IgD-negative memory B cell (primary cell): Measurements from ENCODE around the gene PSPC1. TPM values are rescaled to one million over a fixed set of nuclear protein-coding genes. Genes with fewer than 3 reads are reported as not detected.
"Not testable (repeated sequence)": the region's sequence is repeated elsewhere in the genome, so short reads cannot be mapped to it uniquely, and the experiment has no call there.

Experiments used
- H3K27ac Mint-ChIP-seq, 3 donors: one replicate each; pipeline ENCODE4 v1.8.0; 2020 to 2022; ENCODE audit warnings: mild to moderate bottlenecking in 3 of 3, mixed read lengths in 3 of 3, moderate library complexity in 1 of 3
- H3K27me3 Mint-ChIP-seq: one replicate; pipeline ENCODE4 v1.8.0; 2021; ENCODE audit warnings: mixed read lengths
- H3K36me3 Mint-ChIP-seq: one replicate; pipeline ENCODE4 v1.8.0; 2020; ENCODE audit warnings: mild to moderate bottlenecking, mixed read lengths
- H3K4me1 Mint-ChIP-seq, 3 donors: one replicate each; pipeline ENCODE4 v1.8.0; 2020 to 2022; ENCODE audit warnings: mixed read lengths in 3 of 3, mild to moderate bottlenecking in 1 of 3
- H3K4me3 Mint-ChIP-seq, 4 donors: one replicate each; pipeline ENCODE4 v1.8.0; 2020 to 2022; ENCODE audit warnings: mild to moderate bottlenecking in 4 of 4, mixed read lengths in 4 of 4, moderate library complexity in 3 of 4
- H3K9me3 Mint-ChIP-seq, 3 donors: one replicate each; pipeline ENCODE4 v1.8.0; 2020 to 2021; ENCODE audit warnings: mixed read lengths in 3 of 3, mild to moderate bottlenecking in 1 of 3
- polyA plus RNA-seq: library from polyadenylated mRNA; unstranded; fragments of 300-500 nt; fragmentation: Illumina TruSeq; gene quantifications from one replicate; pipeline ENCODE4 v1.2.3, GENCODE V29; 2021

PSPC1 gene, protein sequence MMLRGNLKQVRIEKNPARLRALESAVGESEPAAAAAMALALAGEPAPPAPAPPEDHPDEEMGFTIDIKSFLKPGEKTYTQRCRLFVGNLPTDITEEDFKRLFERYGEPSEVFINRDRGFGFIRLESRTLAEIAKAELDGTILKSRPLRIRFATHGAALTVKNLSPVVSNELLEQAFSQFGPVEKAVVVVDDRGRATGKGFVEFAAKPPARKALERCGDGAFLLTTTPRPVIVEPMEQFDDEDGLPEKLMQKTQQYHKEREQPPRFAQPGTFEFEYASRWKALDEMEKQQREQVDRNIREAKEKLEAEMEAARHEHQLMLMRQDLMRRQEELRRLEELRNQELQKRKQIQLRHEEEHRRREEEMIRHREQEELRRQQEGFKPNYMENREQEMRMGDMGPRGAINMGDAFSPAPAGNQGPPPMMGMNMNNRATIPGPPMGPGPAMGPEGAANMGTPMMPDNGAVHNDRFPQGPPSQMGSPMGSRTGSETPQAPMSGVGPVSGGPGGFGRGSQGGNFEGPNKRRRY
- polyA plus RNA-seq: 50.3 TPM

- H3K36me3 Mint-ChIP-seq, H3K27me3 Mint-ChIP-seq, H3K9me3 Mint-ChIP-seq, H3K4me1 Mint-ChIP-seq: not testable (repeated sequence)
- H3K27ac Mint-ChIP-seq: peak within 1 kb of the TSS; percentile 98 to 100 (median 99)
- peak within 1 kb of the TSS; percentile 98 to 99 (median 99) for H3K4me3 Mint-ChIP-seq
Measured at GRCh38 chr13:19782727-19783682, at the start of gene PSPC1. PSPC1 (minus strand) TSS chr13:19782945; CDS start chr13:19782757, 188 bp downstream.

DNA sequence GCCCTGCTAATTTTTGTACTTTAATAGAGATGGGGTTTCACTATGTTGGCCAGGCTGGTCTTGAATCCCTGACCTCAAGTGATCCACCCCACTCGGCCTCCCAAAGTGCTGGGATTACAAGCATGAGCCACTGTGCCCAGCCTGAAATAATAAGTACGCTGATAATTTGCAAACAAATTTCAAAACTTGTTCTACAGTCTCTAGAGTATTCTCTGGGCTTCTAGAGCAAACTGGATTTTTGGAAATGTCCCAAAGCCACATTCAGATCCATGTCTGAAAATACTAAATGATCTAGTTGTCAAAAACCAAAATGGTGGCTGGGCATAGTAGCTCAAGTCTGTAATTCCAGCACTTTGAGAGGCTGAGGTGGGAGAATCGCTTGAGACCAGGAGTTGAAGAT is 39.9 kb upstream of the PSPC1 start:
- H3K36me3 Mint-ChIP-seq: peaks cover 12% of the 10 kb centered on the region

GRCh38 chr13:19818223-19818842 is 35.6 kb upstream of the PSPC1 start:
- H3K27ac Mint-ChIP-seq: no peak overlapping the region
- peaks cover 13% of the 10 kb centered on the region for H3K36me3 Mint-ChIP-seq
- H3K4me1 Mint-ChIP-seq: peaks cover 0 to 2% (median 0%) of the 10 kb centered on the region in 3 donors
- no peak overlapping the region for H3K4me3 Mint-ChIP-seq
- no peaks in the 10 kb centered on the region for H3K9me3 Mint-ChIP-seq
- no peaks in the 10 kb centered on the region for H3K27me3 Mint-ChIP-seq

More for the DNA sequence above, 39.9 kb upstream of the PSPC1 start:
- Mint-ChIP-seq H3K4me3 (no peak overlapping the region), H3K9me3 (no peaks in the 10 kb centered on the region), H3K4me1 (peaks cover 0 to 1% (median 0%) of the 10 kb centered on the region in 3 donors), H3K27ac (no peak overlapping the region), H3K27me3 (no peaks in the 10 kb centered on the region)

DNA sequence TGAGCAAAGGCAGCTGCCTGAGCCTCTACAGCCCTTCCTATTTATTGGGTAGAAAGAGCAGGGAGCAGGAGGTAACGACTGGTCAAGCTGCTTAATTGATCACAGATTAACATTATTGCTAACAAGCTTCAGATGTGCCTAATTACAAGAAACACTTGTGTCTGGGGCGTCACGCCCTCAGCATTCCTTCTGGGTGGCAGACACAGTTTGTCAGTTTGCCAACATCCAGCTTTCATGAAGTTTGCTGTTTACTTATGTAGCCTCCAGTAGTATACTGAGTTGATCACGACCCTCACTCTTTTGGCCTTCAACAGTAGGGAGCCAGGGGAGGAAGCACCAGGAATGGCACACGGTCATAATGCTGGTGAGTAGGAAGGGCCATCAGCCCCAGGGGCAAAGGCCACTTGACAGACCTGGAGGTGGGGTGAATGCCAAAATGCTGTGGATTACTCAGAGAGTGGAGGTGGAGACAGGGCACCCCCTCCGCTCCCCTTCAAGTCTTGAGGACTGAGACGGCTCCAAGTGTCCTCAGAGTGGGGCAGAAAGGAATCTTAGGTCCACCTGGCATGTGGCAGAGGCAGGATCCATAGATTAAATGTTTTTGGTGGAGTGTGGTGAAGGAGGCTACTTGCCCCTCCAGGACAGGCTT is 34.9 kb upstream of the PSPC1 start:
- Mint-ChIP-seq H3K27me3 (no peaks in the 10 kb centered on the region), H3K36me3 (peaks cover 10% of the 10 kb centered on the region), H3K4me3 (no peak overlapping the region)

GRCh38 chr13:19817106-19817505 is 34.4 kb upstream of the PSPC1 start:
- H3K9me3 Mint-ChIP-seq: no peaks in the 10 kb centered on the region
- peaks cover 0 to 2% (median 0%) of the 10 kb centered on the region in 3 donors for H3K4me1 Mint-ChIP-seq
- no peak overlapping the region for H3K4me3 Mint-ChIP-seq
- H3K36me3 Mint-ChIP-seq: peaks cover 9% of the 10 kb centered on the region
- no peaks in the 10 kb centered on the region for H3K27me3 Mint-ChIP-seq
- no peak overlapping the region for H3K27ac Mint-ChIP-seq

More for the DNA sequence above, 34.9 kb upstream of the PSPC1 start:
- H3K4me1 Mint-ChIP-seq: peaks cover 0 to 2% (median 0%) of the 10 kb centered on the region in 3 donors
- no peak overlapping the region for H3K27ac Mint-ChIP-seq
- H3K9me3 Mint-ChIP-seq: no peaks in the 10 kb centered on the region

DNA sequence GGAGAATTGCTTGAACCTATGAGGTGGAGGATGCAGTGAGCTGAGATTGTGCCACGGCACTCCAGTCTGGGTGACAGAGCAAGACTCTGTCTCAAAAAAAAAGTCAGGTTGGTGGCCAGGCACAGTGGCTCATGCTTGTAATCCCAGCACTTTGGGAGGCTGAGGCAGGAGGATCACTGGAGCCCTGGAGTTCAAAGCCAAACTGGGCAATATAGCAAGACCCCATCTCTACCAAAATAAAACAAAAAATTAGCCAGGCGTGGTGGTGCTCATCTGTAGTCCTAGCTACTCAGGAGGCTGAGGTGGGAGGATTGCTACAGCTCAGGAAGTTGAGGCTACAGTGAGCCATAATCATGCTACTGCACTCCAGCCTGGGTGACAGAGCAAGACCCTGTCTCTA is 33.1 kb upstream of the PSPC1 start:
- not testable (repeated sequence) for H3K27me3 Mint-ChIP-seq, H3K9me3 Mint-ChIP-seq, H3K4me3 Mint-ChIP-seq, H3K4me1 Mint-ChIP-seq, H3K27ac Mint-ChIP-seq, H3K36me3 Mint-ChIP-seq

DNA sequence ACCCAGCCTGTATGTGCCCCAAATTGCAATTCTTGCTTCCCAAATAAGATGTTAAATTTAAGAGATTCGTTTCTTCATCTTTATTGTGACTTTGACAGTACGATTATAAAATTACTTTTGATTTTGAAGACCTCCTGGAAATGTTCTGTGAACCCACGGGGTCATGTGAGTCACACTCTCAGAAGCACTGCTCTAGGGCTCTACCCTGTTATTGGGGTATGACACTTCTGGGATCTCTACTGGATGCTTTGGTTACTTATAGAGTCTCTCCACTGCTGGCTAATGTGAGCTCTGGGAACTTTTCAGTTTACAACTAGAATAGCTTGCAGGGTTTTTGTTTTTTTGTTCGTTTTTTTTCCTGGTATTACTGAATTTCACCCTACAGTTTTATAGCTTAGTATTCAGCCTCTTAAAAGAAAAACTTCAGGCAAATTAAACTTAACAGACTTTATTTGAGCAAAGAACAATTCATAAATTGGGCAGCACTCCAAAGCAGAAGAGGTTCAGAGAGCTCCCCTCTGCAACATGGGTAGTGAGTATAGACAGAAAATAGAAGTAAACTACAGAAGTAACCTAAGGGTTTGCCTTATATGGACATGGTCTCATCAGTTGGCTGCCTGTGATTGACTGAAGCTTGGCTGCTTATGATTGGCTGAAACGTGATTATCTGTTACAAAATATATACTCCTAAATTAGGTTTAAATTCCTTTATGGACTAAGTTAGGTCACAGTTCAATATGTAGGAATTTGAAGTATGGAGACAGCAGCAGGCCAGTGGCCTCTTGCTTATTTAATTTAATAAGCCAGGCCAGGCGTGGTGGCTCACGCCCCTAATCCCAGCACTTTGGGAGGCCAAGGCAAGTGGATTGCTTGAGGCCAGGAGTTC is 28.5 kb upstream of the PSPC1 start:
- Mint-ChIP-seq H3K9me3 (no peaks in the 10 kb centered on the region), H3K27ac (peak overlapping the region in 1 of 3 donors; percentile 47), H3K36me3 (no peaks in the 10 kb centered on the region), H3K4me3 (no peak overlapping the region), H3K27me3 (no peaks in the 10 kb centered on the region), H3K4me1 (peaks cover 0 to 2% (median 0%) of the 10 kb centered on the region in 3 donors)

- Mint-ChIP-seq H3K27me3 (no peaks in the 10 kb centered on the region), H3K27ac (no peak overlapping the region), H3K9me3 (no peaks in the 10 kb centered on the region), H3K36me3 (no peaks in the 10 kb centered on the region), H3K4me3 (no peak overlapping the region), H3K4me1 (peaks cover 0 to 2% (median 0%) of the 10 kb centered on the region in 3 donors)
Measured at GRCh38 chr13:19810151-19810550, 27.4 kb upstream of the PSPC1 start.

DNA sequence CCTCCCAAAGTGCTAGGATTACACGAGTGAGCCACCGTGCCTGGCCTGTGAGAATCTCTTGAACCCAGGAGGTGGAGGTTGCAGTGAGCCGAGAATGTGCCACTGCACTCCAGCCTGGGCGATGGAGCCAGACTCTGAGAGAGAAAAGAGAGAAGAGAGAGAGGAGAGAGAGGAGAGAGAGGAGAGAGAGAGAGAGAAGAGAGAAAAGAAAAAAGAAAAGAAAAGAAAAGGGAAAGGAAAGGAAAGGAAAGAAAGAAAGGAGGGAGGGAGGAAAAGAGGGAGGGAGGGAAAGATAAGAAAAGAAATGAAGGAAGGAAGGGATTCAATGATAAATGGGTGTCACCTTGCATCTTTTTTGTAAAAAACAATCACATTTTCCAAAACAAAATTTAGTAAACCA is 23.0 kb upstream of the PSPC1 start:
- Mint-ChIP-seq H3K9me3 (no peaks in the 10 kb centered on the region), H3K4me3 (no peak overlapping the region), H3K27ac (no peak overlapping the region), H3K27me3 (no peaks in the 10 kb centered on the region), H3K36me3 (no peaks in the 10 kb centered on the region), H3K4me1 (no peaks in the 10 kb centered on the region)

DNA sequence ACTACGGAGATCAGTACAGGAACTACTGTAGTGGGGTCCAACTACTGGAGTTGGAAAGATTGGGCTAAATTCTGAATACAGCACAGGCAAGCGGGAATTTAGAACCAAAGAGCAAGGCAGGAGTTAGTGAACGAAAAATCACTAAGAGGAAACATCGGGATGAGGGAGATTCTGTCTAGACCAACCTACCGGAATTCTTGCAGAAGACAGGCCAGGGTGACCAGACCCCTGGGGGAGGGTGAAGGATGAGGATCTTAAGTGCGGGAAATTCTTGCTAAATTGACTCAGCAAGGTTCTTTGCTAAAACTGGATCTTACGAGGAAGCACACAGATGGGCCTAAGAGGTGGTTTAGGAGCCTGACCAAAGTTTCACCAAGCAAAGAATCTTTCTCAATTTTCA is 13.2 kb upstream of the PSPC1 start:
- Mint-ChIP-seq H3K27ac (peak overlapping the region in 1 of 3 donors; percentile 53), H3K9me3 (peaks cover 0 to 2% (median 0%) of the 10 kb centered on the region in 3 donors), H3K36me3 (peaks cover 3% of the 10 kb centered on the region), H3K4me3 (no peak overlapping the region), H3K27me3 (no peaks in the 10 kb centered on the region), H3K4me1 (no peaks in the 10 kb centered on the region)

DNA sequence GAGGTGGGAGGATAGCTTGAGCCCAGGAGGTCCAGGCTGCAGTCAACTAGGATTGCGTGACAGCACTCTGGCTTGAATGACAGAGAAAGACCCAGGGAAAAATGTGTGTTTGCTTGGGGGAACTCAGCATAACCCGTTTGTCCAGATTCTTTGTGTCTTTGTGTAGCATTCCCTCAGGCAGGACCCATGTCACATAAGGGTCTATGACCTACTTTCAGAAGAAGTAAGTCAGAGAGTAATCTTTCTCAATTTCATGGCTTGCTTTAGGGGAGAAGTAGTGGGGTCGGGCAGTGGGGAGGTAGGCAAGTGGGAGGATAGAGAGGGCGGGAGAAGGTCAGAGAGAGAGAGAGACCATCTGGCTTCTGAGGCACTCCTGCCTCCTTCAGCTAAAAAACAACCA is 11.9 kb upstream of the PSPC1 start:
- H3K4me1 Mint-ChIP-seq: no peaks in the 10 kb centered on the region
- H3K27ac Mint-ChIP-seq: peak overlapping the region in 1 of 3 donors; percentile 11
- H3K27me3 Mint-ChIP-seq: no peaks in the 10 kb centered on the region
- H3K4me3 Mint-ChIP-seq: no peak overlapping the region
- H3K9me3 Mint-ChIP-seq: no peaks in the 10 kb centered on the region
- peaks cover 3% of the 10 kb centered on the region for H3K36me3 Mint-ChIP-seq

- no peaks in the 10 kb centered on the region for H3K27me3 Mint-ChIP-seq
- no peaks in the 10 kb centered on the region for H3K9me3 Mint-ChIP-seq
Measured at GRCh38 chr13:19791953-19792537, 9.3 kb upstream of the PSPC1 start.

DNA sequence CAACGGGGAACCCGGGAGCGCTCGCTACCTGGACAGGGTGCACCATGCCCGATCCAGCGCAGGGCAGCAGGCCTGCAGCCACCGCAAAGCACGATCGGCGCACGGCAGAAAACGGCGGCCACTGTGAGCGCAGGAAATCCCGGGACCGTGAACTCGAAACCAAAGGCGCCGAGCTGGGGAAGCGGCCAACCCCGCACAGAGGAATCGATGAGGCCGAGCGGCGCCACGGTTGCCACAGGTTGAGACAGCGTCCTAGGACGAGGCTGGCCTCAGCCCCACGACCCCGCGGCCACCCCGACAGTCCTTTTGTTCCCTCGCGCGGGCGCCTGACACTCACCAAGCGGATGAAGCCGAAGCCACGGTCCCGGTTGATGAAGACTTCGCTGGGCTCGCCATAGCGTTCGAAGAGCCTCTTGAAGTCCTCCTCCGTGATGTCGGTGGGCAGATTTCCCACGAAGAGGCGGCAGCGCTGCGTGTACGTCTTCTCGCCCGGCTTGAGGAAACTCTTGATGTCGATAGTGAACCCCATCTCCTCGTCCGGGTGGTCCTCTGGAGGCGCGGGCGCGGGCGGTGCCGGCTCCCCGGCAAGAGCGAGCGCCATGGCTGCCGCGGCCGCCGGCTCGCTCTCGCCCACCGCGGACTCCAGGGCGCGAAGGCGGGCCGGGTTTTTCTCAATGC is 557 bp downstream of the PSPC1 start:
- H3K36me3 Mint-ChIP-seq: peaks cover 1% of the 10 kb centered on the region
- peak overlapping the region; percentile 98 to 100 (median 99) for H3K27ac Mint-ChIP-seq
- H3K9me3 Mint-ChIP-seq: peaks cover 0 to 3% (median 0%) of the 10 kb centered on the region in 3 donors
- H3K4me3 Mint-ChIP-seq: peak overlapping the region; percentile 98 to 99 (median 99)
- peaks cover 6 to 10% (median 6%) of the 10 kb centered on the region in 3 donors for H3K4me1 Mint-ChIP-seq
- peaks cover 3% of the 10 kb centered on the region for H3K27me3 Mint-ChIP-seq

More at GRCh38 chr13:19791953-19792537, 9.3 kb upstream of the PSPC1 start:
- H3K4me3 Mint-ChIP-seq: no peak overlapping the region
- no peak overlapping the region for H3K27ac Mint-ChIP-seq
- H3K4me1 Mint-ChIP-seq: no peaks in the 10 kb centered on the region
- peaks cover 1% of the 10 kb centered on the region for H3K36me3 Mint-ChIP-seq
